ENCODE measurements around the gene PRPF40A.

Gene PRPF40A

DNA sequence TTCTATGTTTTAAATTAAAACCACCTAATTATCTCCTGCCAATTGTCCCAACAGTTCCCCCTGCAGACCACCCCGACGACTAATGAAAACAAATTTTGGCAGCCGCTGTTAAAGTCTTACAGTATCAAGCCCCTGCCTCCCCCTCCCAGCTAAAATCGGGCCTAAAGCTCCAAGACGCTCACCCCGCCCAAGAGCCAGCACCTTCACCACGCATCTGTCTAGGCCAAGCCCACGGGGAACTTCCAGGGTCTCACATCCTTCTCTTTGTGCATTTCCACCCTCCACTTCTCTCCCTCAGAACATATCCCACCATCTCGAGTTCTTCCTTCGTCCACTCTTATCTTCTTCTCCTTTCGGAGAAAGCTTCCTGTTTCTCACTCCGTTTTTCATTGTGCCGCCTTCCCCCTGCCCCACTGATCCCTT, 445 bp downstream of the PRPF40A start:
- peak; percentile 20 for DNase-seq (ENCODE audit: low read depth)

GRCh38 chr2:152715854-152716428, 1.3 kb downstream of the PRPF40A start:
- DNase-seq (ENCODE audit: low read depth): peak; percentile 27

- no peak for DNase-seq (ENCODE audit: low read depth)
Observed at GRCh38 chr2:152715112-152715511, 2.1 kb downstream of the PRPF40A start.

GRCh38 chr2:152710713-152711112, 6.5 kb downstream of the PRPF40A start:
- DNase-seq (ENCODE audit: low read depth): no peak

- DNase-seq (ENCODE audit: low read depth): no peak
Observed at GRCh38 chr2:152708742-152709141, 8.5 kb downstream of the PRPF40A start.

DNA sequence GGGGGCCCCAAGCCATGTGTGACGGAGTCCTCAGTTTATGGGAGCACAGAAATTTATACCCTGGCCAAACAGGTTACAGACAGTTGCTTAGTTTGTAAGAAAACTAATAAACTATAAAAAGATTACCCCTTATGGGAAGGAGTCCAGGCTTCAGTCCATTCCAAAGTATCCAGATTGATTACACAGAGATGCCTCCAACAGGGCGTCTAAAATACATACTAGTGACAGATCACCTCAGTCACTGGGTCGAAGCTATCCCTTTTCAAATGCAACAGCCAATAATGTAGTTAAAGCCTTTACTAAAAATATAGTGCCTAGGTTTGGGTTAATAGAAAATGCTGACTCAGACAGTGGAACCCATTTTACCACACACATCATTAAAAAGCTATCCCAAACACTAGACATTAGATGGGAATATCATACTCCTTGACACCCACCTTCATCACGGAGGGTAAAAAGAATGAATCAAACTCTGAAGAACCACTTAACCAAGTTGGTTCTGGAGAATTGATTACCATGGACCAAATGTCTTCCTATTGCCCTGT, 10.7 kb downstream of the PRPF40A start:
- no peak for DNase-seq (ENCODE audit: low read depth)

GRCh38 chr2:152701198-152701597, 16.1 kb downstream of the PRPF40A start:
- no peak for DNase-seq (ENCODE audit: low read depth)

- no peak for DNase-seq (ENCODE audit: low read depth)
Observed at GRCh38 chr2:152696476-152696875, 20.8 kb downstream of the PRPF40A start.

DNA sequence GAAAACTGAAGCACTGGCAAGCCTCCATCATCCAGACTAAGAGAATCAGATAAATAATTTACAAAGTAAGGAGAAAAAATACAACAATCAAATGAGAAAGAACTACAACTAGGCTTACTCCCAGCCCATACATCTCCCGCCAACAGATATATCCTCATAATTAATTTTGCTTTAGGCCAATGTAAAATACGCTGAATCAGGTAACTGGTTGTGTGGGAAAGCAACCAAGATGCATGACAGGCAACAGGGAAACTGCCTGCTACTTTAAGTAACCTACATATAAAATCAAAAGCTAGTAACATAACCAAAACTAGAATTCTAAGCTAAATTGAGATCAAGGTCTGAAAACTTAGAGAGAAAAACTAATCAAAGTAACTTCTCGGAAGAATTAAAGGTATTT, 21.5 kb downstream of the PRPF40A start:
- no peak for DNase-seq (ENCODE audit: low read depth)

DNA sequence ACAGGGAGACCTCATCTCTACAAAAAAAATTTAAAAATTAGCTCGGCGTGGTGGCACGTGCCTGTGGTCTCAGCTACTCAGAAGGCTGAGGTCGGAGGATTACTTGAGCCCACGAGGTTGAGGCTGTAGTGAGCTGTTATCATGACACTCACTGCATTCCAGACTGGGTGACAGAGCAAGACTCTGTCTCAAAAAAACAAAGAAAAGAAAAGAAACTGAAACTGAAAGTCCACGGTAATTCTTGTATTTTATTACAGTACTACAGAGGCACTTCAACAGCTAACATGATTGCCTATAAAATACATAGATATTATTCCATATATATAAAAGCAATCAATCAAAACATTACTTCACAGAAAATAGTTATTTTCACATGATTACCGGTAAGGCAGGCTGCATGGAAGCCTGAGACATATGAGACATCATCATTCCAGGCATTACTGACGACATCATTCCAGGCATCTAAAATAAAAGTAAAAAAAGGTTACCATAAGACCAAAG, 23.1 kb downstream of the PRPF40A start:
- peak; percentile 31 for DNase-seq (ENCODE audit: low read depth)

- DNase-seq (ENCODE audit: low read depth): no peak
Observed at GRCh38 chr2:152693033-152693432, 24.2 kb downstream of the PRPF40A start.

- no peak for DNase-seq (ENCODE audit: low read depth)
Observed at GRCh38 chr2:152686321-152686720, 30.9 kb downstream of the PRPF40A start.

GRCh38 chr2:152683400-152683799, 33.9 kb downstream of the PRPF40A start:
- DNase-seq (ENCODE audit: low read depth): no peak

DNA sequence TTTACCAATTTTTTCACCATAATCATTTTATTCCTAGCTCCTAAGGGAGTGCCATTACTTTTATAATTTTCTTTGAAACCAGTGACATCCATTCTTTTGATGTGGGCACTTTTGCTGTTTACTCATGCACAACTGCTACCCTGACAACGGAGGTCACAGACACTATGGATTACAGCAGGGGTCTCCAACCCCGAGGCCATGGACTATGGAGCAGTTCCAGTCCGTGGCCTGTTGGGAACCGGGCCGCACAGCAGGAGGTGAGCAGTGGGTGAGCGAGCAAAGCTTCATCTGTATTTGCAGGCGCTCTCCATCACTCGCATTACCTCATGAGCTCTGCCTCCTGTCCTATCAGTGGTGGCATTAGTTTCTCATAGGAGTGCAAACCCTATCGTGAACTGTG, 34.6 kb downstream of the PRPF40A start:
- no peak for DNase-seq (ENCODE audit: low read depth)

GRCh38 chr2:152678808-152679207, 38.5 kb downstream of the PRPF40A start:
- no peak for DNase-seq (ENCODE audit: low read depth)

DNA sequence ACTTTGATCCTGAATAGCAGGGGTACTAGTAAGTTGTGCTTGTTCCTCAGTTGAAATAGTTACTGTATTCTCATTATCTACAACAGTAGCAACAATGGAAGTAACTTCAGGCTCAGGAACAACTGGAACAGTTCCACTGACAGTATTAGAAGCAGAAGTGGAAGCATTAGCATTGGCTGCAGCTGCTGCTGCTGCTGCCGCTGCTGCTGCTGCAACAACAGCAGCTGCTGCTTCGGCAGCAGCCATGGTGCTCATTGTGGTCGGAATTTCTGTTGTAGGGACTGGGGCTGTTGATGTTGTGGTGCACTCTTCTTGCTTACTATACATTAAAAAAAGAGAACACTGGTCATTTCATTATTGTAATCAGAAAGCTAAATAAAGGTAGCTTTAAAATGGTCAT, 40.8 kb downstream of the PRPF40A start:
- no peak for DNase-seq (ENCODE audit: low read depth)

- DNase-seq (ENCODE audit: low read depth): no peak
Observed at GRCh38 chr2:152674334-152674733, 42.9 kb downstream of the PRPF40A start.

GRCh38 chr2:152664725-152665124, 52.5 kb downstream of the PRPF40A start:
- no peak for DNase-seq (ENCODE audit: low read depth)

GRCh38 chr2:152661076-152661475, 56.2 kb downstream of the PRPF40A start:
- no peak for DNase-seq (ENCODE audit: low read depth)

GRCh38 chr2:152658221-152658620, 59.0 kb downstream of the PRPF40A start:
- no peak for DNase-seq (ENCODE audit: low read depth)

- DNase-seq (ENCODE audit: low read depth): no peak
Observed at GRCh38 chr2:152657043-152657442, 60.2 kb downstream of the PRPF40A start.

DNA sequence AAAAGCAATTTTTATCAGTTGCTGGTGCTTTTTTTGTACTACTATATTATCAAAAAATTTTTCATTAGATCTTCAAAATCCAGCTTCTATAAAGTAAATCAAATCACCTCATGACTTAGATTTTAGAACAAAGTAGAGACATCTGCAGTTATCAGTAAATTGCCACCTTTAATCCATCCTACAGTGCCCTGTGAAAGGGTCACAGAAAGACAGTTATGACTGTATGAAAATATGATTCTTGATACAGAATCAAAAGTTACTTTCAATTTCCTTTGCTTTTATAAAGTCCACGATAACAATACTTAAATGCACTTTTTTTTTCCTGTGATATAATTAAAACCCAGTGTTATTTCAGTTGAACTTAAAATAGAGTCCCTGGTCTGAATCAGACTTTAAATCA, 61.4 kb downstream of the PRPF40A start:
- DNase-seq (ENCODE audit: low read depth): no peak

DNA sequence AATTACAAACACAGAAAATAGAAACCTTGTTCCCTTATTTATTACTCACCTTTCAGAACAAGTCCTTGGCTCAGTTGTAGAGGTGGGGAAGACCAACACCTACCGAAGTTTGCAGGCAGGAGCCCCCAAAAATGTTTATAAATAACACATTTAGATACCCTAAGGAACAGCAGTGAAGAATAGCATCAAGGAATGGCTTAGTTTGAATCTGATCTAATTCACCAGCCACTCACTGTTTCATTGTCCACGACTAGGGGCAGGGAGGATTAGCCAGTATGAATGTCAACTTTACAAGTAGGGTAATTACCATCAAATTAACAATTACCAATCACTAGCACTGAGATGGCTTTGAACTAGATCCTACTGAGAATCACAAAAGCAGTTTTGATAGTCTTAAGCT, 65.4 kb downstream of the PRPF40A start:
- no peak for DNase-seq (ENCODE audit: low read depth)

DNA sequence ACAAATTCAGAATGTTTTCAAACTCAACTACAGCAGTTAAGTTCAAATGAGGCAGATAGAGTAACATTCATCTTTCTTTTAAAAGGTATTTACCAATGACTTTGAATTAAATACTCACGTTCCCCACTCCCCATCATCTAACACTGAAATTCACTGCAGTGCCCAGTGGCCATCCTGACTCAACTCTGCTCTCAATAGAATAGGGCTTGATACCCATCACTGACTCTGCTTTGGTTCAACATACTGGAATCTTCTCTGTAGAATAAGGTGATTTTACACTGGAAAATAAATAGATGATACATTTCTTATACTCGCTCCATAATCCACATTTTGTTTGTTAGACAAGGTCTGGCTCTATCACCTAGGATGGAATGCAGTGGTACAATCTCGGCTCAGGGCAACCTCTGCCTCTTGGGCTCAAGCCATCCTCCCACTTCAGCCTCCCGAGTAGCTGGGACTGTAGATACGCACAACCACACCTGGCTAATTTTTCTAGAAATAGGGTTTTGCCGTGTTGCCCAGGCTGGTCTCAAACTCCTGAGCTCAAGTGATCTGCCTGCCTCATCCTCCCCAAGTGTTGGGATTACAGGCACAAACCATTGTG, 66.4 kb downstream of the PRPF40A start:
- DNase-seq (ENCODE audit: low read depth): no peak
